Lung microvascular endothelial cell (primary cell): Measurements from ENCODE around the gene RSPH9. TPM values are rescaled to one million over a fixed set of nuclear protein-coding genes. Genes with fewer than 3 reads are reported as not detected.
A peak's percentile ranks its signal among the peaks of the same experiment; 100 is the strongest.

Experiments
- DNase-seq, 2 donors: peaks; one replicate each; pipeline versions ENCODE4 v3.0.0 to v3.0.0-alpha.2; 2010; ENCODE audit warnings: low read depth in 2 of 2
- total RNA-seq: library from RNA; depleted of rRNA; stranded (reverse); fragments of >200 nt; gene quantifications from 2 replicates; pipeline ENCODE4 v1.2.1, GENCODE V29; 2014

Gene RSPH9
- total RNA-seq, 1 donor from 2014 or later, result 0.20 TPM

DNA sequence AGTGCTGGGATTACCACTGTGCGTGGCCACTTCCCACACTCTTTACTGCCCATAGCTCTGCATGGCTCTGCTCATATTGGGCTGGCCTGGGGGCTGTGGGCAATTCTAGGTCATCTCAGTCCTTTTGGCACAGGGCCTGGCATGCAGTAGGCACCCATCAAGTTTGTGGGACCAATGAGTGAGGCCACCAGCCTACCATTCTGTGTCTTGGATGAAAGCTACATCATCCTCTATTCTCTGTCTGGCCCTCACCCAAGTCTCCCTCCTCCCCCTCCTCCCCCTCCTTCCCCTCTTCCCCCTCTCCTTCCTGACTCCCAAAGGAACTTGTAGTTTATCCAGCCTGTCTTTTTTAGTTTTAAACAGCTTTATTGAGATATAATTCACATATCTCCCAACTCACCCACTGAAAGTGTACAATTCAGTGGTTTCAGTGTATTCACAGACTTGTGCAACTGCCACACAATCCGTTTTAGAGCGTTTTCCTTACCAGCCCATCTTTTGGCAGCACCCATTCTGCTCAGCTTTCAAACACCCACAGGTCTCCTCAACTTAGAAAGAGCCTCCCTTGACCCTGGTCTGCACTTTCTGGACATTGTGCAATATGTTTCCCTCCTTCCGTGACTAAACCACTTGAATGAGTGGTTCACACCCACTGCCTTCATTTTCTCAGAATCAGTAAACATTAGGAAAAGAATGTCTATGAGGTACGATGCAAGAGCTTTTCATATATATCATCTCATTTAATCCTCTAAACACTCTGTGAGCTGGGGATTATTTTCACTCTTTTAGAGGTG lies 64.2 kb downstream of the RSPH9 start:
- DNase-seq, result peak in 1 of 2 donors; percentile 63

- no peak for DNase-seq
These were observed 64.9 kb downstream of the RSPH9 start for GRCh38 chr6:43709654-43710303.

DNA sequence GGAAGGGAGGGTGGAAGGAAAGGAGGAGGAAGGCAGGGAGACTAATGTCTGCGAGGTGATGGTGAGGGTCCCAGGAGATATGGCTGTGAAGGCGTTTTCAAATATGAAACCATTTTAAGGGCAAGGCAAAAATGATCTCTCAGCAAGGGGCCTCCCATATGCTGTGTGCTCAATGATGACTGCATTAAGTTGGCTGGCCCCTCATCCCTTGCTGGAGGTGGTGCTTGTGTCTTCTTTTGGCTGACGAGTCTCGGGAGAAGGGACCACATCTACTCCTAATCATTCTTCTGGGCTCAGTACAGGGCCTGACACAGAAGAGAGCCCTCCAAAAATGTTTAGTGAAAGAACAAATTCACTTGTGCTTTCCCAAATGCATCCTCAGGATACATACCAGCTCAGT lies 65.7 kb downstream of the RSPH9 start:
- DNase-seq, result no peak

DNA sequence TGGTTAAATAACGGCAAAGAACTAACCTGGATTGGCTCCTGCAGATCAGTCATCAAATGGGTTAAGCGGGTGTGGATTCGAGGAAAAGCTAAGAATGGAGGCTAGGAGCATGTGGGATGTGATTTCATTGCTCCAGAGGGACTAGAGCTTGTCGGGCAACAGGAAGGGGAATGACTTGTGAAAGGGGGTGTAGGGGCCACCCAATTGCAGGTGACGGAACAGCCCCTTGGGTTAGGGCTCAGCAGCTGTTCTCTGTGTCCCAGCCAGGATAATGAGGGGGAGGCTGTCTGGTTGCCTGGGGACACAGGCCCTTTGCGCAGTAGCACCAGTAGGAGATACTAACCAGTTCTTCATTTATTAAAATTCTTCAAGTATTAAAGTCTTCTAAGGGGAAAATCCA lies 67.7 kb downstream of the RSPH9 start:
- no peak for DNase-seq

DNA sequence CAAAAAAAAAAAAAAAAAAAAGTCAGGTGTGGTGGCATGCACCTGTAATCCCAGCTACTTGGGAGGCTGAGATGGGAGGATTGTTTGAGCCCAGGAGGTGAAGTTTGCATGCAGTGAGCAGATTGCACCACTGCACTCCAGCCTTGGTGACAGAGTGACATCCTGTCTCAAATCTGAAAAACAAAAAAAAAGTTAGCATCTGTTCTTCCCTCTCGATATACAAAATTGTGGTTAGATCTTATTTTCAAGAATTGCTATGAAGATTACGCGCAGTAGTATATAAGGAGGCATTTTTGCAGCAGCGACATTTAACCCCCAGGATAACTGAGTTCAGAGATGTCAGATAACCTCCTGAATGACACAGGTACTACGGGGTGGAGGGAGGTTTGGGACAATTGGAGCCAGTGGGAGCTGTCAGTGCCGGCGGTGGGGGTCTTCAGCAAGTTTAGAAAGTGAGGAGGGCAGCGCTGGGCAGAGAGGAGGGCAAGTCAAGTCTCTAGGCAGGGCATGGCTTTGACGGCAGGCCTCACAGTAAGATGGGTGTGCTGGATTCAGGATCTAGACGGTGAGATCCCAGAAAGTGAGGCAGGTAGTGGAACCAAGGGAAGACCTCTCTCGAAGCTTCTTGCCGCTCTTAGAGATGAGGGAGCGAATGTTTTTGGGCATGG lies 68.9 kb downstream of the RSPH9 start:
- DNase-seq, result no peak

GRCh38 chr6:43714311-43715055 lies 69.6 kb downstream of the RSPH9 start:
- no peak for DNase-seq

DNA sequence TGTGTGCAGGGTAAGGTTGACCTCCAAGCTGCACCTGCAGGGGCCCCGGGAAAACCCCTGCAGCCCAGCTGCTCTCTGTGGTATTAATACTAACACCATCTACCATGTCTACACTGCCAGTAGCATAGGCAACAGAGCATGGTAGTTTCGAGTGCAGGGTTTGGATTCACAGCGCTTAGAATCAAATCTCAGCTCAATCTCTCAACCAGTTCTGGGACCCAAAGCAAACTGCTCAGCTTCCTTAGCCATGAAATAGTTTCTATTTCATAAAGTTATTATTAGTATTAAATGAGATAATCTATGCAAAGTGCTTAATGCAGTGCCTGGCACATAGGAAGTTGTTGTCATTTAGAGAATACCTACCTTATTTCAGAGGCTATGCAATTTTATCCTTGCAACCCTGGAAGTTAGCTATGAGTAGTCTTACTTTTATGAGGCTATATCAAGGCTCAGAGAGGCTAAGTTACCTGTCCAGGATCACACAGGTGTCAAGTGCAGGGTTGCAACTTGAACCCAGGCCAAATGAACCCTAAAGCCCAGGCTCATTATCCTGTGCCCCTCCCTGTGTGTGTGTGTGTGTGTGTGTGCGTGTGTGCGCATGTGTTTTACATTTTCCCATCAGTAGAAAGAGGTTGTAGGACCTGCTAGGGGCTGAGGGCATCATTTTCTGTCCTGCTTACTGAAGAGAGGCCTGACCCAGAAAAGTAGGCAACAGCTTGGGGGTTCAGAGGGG lies 70.4 kb downstream of the RSPH9 start:
- DNase-seq, result no peak

- no peak for DNase-seq
These were observed 71.3 kb downstream of the RSPH9 start for GRCh38 chr6:43716099-43716498.

- DNase-seq, result no peak
These were observed 72.6 kb downstream of the RSPH9 start for GRCh38 chr6:43717389-43717788.

GRCh38 chr6:43717822-43718221 lies 73.0 kb downstream of the RSPH9 start:
- DNase-seq, result no peak

DNA sequence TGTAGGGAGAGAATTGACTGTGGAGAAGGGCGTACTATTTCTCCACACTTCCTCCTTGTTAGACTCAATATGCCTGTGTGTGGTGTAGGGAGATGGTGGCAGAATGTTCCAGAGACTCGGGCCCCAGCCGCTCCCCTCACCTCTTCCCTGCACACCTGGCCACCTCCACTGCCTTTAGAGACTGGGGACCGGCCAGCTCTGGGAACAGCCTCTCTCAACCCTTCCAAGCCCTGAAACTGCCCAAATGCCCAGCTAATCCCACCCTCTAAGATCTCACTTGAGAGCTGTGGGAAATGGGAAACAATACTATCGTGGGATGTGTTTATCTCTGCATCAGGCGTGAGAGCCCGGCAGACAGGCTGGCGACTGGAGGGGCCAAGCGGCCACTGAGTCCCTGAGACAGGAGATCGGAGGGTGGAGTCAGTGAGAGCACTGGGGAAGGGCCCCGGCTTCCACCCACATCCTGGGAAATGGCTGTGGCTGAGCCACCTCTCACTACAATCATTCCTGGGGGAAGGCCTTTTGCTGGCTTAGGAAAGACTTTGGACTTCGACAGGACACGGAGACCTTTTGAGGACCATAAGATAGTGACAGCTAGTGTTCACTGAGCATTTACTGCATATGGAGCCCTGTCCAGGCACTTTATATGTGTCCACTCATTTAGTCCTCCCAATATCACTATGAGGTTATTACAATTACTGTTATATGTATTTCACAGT lies 73.7 kb downstream of the RSPH9 start:
- no peak for DNase-seq

DNA sequence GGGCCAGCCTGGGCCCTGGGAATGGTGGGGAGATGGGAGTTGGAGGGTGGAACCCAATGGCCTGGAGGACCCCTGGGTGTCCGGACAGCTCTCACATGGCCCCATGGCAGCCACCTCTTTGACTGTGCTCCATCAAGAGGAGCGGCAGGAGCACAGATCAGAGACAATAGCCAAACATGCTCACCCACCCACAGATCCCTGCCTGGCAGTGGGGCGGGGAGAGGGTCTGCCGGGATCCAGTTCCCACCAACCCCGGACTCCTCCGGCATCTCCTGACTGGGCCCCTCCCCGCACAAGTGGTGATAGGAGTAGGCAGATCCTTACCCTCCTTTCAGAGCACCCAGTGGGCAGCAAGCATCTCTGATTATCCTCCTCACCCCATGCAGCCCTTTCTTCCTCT lies 74.7 kb downstream of the RSPH9 start:
- no peak for DNase-seq

- no peak for DNase-seq
These were observed 76.2 kb downstream of the RSPH9 start for GRCh38 chr6:43720999-43721398.

Other genes with a start within 250 kb of the RSPH9 start
- gene ABCC10, start 217.5 kb upstream of the RSPH9 start, total RNA-seq, result 10.2 and 17.1 TPM in 2 replicates
- gene DLK2, start 189.5 kb upstream of the RSPH9 start, total RNA-seq, result 0.22 and 1.2 TPM in 2 replicates
- gene TJAP1, start 167.5 kb upstream of the RSPH9 start, total RNA-seq, result 4.6 and 6.5 TPM in 2 replicates
- gene LRRC73, start 134.7 kb upstream of the RSPH9 start, total RNA-seq, result under 0.01 TPM in 2 replicates
- gene YIPF3, start 128.1 kb upstream of the RSPH9 start, total RNA-seq, result 94.1 and 137 TPM in 2 replicates
- 23.8 and 27.0 TPM in 2 replicates for gene POLR1C, start 127.9 kb upstream of the RSPH9 start, total RNA-seq
- 16.6 and 23.4 TPM in 2 replicates for gene XPO5, start 69.0 kb upstream of the RSPH9 start, total RNA-seq
- gene POLH, start 68.9 kb upstream of the RSPH9 start, total RNA-seq, result 8.1 and 12.6 TPM in 2 replicates
- 25.7 and 32.3 TPM in 2 replicates for gene GTPBP2, start 15.8 kb upstream of the RSPH9 start, total RNA-seq
- 18.1 and 20.8 TPM in 2 replicates for gene MAD2L1BP, start 9.2 kb upstream of the RSPH9 start, total RNA-seq
- gene MRPS18A, start 42.8 kb downstream of the RSPH9 start, total RNA-seq, result 38.1 and 40.8 TPM in 2 replicates
- gene VEGFA, start 125.2 kb downstream of the RSPH9 start, total RNA-seq, result 4.4 and 12.1 TPM in 2 replicates